Activated T-helper 1 cell treated with Interleukin-2 at 50 U/mL for 16 hours (primary cell): ENCODE measurements around the gene KRTAP4-3.
"Not testable (repeated sequence)": the region's sequence is repeated elsewhere in the genome, so short reads cannot be mapped to it uniquely, and the experiment has no call there.

ENCODE experiments used
- DNase-seq: peaks from one replicate; pipeline ENCODE4 v3.0.0-alpha.2; 2020; ENCODE audit warnings: low read depth

KRTAP4-3 gene

GRCh38 chr17:41151525-41151924, 16.5 kb downstream of the KRTAP4-3 start:
- DNase-seq: no peak

- no peak for DNase-seq
These were observed 18.0 kb downstream of the KRTAP4-3 start for GRCh38 chr17:41150026-41150425.

- DNase-seq: no peak
These were observed 18.4 kb downstream of the KRTAP4-3 start, which contains the start of gene KRTAP4-5 for GRCh38 chr17:41149652-41149985. TSS of gene KRTAP4-5 (minus strand) at chr17:41149825. CDS start at chr17:41149767, 58 bp downstream.

GRCh38 chr17:41148971-41149651, 18.9 kb downstream of the KRTAP4-3 start:
- not testable (repeated sequence) for DNase-seq

GRCh38 chr17:41147531-41148204, 20.4 kb downstream of the KRTAP4-3 start:
- no peak for DNase-seq

DNA sequence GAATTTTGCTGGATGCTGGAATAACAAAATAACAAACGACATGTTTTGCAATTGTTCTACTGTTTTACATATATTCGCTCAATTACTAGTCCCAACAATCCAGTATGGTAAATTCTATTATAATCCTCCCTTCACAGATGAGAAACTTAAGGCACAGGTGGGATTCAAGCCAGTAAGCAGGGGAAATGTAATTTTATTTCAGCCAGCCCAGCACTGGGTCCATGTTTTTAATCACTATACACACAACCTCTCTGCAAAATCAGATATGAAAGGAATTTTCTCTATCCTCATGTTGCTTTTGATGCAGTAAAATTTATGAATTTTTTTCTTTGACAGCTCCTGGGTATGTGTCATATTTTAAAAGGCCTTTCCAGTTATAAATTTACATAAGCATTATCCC, 22.8 kb downstream of the KRTAP4-3 start:
- no peak for DNase-seq

DNA sequence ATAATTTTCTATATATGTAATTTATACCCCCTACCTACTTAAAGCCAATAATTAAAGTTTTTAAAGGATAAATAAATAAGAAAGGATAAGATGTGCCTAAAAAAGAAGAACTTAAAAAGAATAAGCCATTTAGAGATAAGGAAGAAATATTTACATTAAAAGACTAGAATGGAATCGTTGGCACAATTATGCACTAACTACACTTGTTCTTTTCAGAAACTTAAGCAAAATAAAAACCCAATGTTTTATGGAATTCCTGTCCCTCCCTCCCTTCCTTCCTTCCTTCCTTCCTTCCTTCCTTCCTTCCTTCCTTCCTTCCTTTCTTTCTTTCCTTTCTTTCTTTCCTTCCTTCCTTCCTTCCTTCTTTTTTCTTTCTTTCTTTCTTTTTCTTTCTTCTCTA, 23.2 kb downstream of the KRTAP4-3 start:
- DNase-seq: no peak

- DNase-seq: no peak
These were observed 26.7 kb downstream of the KRTAP4-3 start for GRCh38 chr17:41141361-41141760.

- DNase-seq: no peak
These were observed 27.5 kb downstream of the KRTAP4-3 start, which contains the start of gene KRTAP4-6 for GRCh38 chr17:41140360-41141131. TSS of gene KRTAP4-6 (minus strand) at chr17:41140544. CDS start at chr17:41140487, 57 bp downstream.

DNA sequence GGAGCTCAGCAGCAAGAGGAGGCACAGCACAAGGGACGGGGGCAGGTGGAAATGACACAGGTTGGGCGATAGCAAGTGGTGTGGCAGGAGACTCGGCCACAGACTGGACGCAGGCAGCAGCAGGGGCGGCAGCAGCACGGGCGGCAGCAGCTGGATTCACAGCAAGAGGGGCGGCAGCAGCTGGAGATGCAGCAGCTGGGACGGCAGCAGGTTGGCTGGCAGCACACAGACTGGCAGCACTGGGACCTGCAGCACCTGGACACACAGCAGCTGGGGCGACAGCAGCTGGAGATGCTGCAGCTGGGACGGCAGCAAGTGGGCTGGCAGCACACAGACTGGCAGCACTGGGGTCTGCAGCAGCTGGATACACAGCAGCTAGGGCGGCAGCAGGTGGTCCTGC, 28.2 kb downstream of the KRTAP4-3 start:
- DNase-seq: not testable (repeated sequence)

DNA sequence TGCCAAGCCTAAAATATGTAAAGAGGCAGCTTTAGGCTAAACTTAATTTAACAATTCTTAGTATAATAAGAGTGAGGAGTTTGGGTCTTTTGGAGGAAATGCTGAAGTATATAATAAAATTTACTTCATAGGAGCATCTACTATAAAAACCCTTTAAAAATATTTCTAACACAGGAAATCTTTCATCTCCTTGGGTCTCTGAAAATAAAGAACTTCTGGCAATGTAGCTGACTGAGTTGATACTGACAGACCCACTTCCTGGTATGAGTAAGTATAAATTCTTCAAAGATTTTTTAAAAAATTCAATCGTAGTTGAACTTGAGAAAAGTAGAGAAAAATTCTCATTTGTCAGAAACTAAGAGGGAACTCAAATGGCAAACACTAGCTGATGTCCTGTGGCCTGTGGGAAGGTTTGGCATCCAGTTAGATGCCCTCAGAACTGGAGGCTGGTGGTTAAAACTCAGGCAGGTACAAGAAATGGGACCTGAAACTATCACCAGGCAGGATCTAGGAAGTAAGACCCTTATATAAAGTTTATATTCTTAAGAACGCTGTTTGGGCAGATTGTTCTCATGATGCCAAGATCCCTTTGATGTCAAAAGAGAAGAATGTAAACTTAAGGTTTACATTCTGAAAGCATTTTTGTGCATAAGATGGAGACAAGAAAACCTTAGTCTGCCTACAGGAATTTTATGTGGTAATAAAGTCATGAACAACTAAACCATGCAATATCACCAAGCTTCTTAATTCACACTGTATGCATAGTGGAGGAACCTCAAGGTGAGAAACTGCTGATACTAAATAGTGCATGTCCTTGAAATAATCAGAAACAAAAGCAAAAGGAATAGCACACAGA, 33.9 kb downstream of the KRTAP4-3 start:
- no peak for DNase-seq

- no peak for DNase-seq
These were observed 36.0 kb downstream of the KRTAP4-3 start for GRCh38 chr17:41131979-41132378.

GRCh38 chr17:41127371-41127770, 40.6 kb downstream of the KRTAP4-3 start:
- DNase-seq: no peak

- DNase-seq: no peak
These were observed 41.6 kb downstream of the KRTAP4-3 start for GRCh38 chr17:41126412-41126811.

DNA sequence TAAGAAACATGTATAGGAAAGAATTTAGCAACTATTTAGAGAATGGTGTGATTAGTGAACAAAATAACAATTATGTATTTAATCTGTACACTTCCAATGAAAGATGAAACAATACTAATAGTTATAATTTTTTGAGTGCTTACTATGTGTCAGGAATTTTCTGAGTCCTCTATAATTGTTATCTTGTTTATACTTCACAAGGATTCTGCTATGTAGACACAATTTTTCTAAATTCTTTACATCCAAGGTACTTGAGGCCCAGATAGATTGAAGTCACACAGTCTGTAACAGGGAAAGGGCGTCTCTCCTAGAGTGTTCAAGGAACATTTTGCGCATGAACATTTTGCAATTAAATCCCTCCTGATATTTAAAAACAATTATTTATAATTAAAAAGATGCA, 43.0 kb downstream of the KRTAP4-3 start:
- no peak for DNase-seq

- DNase-seq: not testable (repeated sequence)
These were observed 44.0 kb downstream of the KRTAP4-3 start, which contains the start of gene KRTAP4-12 for GRCh38 chr17:41123991-41124371. TSS of gene KRTAP4-12 (minus strand) at chr17:41124182. CDS start at chr17:41124122, 60 bp downstream.

DNA sequence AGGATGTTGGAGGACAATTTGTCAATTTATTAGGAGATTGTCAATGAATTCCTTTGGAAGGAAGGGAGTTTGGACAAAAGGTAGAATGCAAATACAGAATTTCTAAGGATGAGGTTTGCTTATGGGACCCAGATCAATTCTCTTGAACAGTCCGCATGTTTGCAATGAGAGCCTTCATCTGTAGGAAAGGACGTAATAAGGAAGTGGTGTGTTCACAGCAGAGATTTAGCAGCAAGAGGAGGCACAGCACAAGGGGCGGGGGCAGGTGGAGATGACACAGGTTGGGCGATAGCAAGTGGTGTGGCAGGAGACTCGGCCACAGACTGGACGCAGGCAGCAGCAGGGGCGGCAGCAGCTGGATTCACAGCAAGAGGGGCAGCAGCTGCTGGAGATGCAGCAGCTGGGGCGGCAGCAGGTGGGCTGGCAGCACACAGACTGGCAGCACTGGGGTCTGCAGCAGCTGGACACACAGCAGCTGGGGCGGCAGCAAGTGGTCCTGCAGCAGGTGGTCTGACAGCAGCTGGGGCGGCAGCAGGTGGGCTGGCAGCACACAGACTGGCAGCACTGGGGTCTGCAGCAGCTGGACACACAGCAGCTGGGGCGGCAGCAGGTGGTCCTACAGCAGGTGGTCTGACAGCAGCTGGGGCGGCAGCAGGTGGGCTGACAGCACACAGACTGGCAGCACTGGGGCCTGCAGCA, 44.6 kb downstream of the KRTAP4-3 start:
- DNase-seq: not testable (repeated sequence)

DNA sequence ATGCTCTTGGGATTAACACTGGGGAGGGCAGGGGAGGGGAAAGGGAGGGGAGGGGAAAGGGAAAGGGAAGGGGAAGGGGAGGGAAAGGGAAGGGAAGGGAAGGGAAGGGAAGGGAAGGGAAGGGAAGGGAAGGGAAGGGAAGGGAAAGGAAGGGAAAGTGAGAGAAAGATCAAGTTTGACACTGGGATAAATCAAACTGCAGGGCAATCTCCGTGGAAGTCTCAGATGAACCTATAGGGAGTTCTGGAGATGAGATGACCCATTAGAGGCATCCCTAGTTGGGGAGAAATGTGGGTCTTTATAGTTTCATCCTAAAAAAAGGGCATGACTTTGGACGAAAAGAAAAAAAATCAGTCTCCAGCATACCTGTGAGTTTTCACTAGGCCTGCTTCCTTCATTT, 46.3 kb downstream of the KRTAP4-3 start:
- DNase-seq: no peak

- DNase-seq: not testable (repeated sequence)
These were observed 48.0 kb downstream of the KRTAP4-3 start for GRCh38 chr17:41119696-41120690.

GRCh38 chr17:41118721-41119120, 49.3 kb downstream of the KRTAP4-3 start:
- no peak for DNase-seq
